ENCODE results near the gene EFCAB11. TPM values are rescaled to one million over a fixed set of nuclear protein-coding genes. Genes with fewer than 3 reads are reported as not detected.

Gene EFCAB11
- total RNA-seq, 1 donor from 2014 or later: 1.1 TPM

- Histone ChIP-seq H3K4me3 (ENCODE audit: low read depth, low read length) (no peak overlapping the region), H3K36me3 (ENCODE audit: control insufficient read depth, insufficient read depth, low read length) (no peaks in the 10 kb centered on the region), H3K27me3 (ENCODE audit: control insufficient read depth, insufficient read depth, low read length) (no peaks in the 10 kb centered on the region)
- FAIRE-seq (no peak), DNase-seq (ENCODE audit: low read depth) (no peak)
- no peak for TF ChIP-seq CTCF (IDR thresholded peaks at IDR 0.05; ENCODE audit: insufficient read depth, low read length, severe bottlenecking)
These were observed 151.0 kb downstream of the EFCAB11 start for GRCh38 chr14:89803542-89803941.

- peak; percentile 100 for FAIRE-seq
- DNase-seq (ENCODE audit: low read depth): peak; percentile 100
- no peak for TF ChIP-seq CTCF (IDR thresholded peaks at IDR 0.05; ENCODE audit: insufficient read depth, low read length, severe bottlenecking)
- Histone ChIP-seq H3K27me3 (ENCODE audit: control insufficient read depth, insufficient read depth, low read length) (no peaks in the 10 kb centered on the region), H3K4me3 (ENCODE audit: low read depth, low read length) (no peak overlapping the region), H3K36me3 (ENCODE audit: control insufficient read depth, insufficient read depth, low read length) (no peaks in the 10 kb centered on the region)
These were observed 153.4 kb downstream of the EFCAB11 start for GRCh38 chr14:89801136-89801535.

GRCh38 chr14:89798212-89798773, 156.2 kb downstream of the EFCAB11 start:
- TF ChIP-seq CTCF (IDR thresholded peaks at IDR 0.05; ENCODE audit: insufficient read depth, low read length, severe bottlenecking): no peak
- DNase-seq (ENCODE audit: low read depth) (no peak), FAIRE-seq (no peak)
- H3K27me3 ChIP-seq (ENCODE audit: control insufficient read depth, insufficient read depth, low read length): no peaks in the 10 kb centered on the region
- H3K4me3 ChIP-seq (ENCODE audit: low read depth, low read length): no peak overlapping the region
- H3K36me3 ChIP-seq (ENCODE audit: control insufficient read depth, insufficient read depth, low read length): peaks cover 1% of the 10 kb centered on the region

- Histone ChIP-seq H3K27me3 (ENCODE audit: control insufficient read depth, insufficient read depth, low read length) (no peaks in the 10 kb centered on the region), H3K4me3 (ENCODE audit: low read depth, low read length) (no peak overlapping the region), H3K36me3 (ENCODE audit: control insufficient read depth, insufficient read depth, low read length) (peaks cover 1% of the 10 kb centered on the region)
- TF ChIP-seq CTCF (IDR thresholded peaks at IDR 0.05; ENCODE audit: insufficient read depth, low read length, severe bottlenecking): no peak
- no peak for FAIRE-seq
- no peak for DNase-seq (ENCODE audit: low read depth)
These were observed 157.4 kb downstream of the EFCAB11 start for GRCh38 chr14:89797148-89797547.

- Histone ChIP-seq H3K4me3 (ENCODE audit: low read depth, low read length) (no peak overlapping the region), H3K27me3 (ENCODE audit: control insufficient read depth, insufficient read depth, low read length) (no peaks in the 10 kb centered on the region), H3K36me3 (ENCODE audit: control insufficient read depth, insufficient read depth, low read length) (peaks cover 1% of the 10 kb centered on the region)
- FAIRE-seq: no peak
- no peak for DNase-seq (ENCODE audit: low read depth)
- no peak for TF ChIP-seq CTCF (IDR thresholded peaks at IDR 0.05; ENCODE audit: insufficient read depth, low read length, severe bottlenecking)
These were observed 160.4 kb downstream of the EFCAB11 start for GRCh38 chr14:89794096-89794495.

- Histone ChIP-seq H3K36me3 (ENCODE audit: control insufficient read depth, insufficient read depth, low read length) (peaks cover 1% of the 10 kb centered on the region), H3K27me3 (ENCODE audit: control insufficient read depth, insufficient read depth, low read length) (no peaks in the 10 kb centered on the region), H3K4me3 (ENCODE audit: low read depth, low read length) (no peak overlapping the region)
- FAIRE-seq (no peak), DNase-seq (ENCODE audit: low read depth) (no peak)
- no peak for TF ChIP-seq CTCF (IDR thresholded peaks at IDR 0.05; ENCODE audit: insufficient read depth, low read length, severe bottlenecking)
These were observed 161.2 kb downstream of the EFCAB11 start for GRCh38 chr14:89793367-89793716.

Data from bronchial epithelial cell (primary cell).